GM23338 (cell line): ENCODE results near the gene ATAD3B. TPM values are rescaled to one million over a fixed set of nuclear protein-coding genes. Genes with fewer than 3 reads are reported as not detected.

ENCODE experiments used
- ATAC-seq: fragments of 200-7000 bp; cut with Tn5 transposase; 3 replicates; pipeline ENCODE4 v1.9.1; 2020
- DNase-seq: peaks from one replicate; pipeline ENCODE4 v3.0.0-alpha.2; 2015; ENCODE audit warnings: low spot score
- H2AFZ ChIP-seq: fragments of 200-600 bp; sonication (generic); 2 replicates; pipeline ENCODE4 v1.8.0; 2016; ENCODE audit warnings: antibody characterized with exemption, mild to moderate bottlenecking, moderate library complexity
- H3F3A ChIP-seq: fragments of 200-600 bp; sonication (generic); replicated peaks from 2 replicates; pipeline ENCODE4 v1.8.0; 2017; ENCODE audit warnings: antibody characterized with exemption, mixed run types, low read depth
- H3K27ac ChIP-seq: fragments of 200-600 bp; sonication (generic); 2 replicates; pipeline ENCODE4 v1.6.1; 2016; ENCODE audit warnings: low read depth
- H3K27me3 ChIP-seq: fragments of 200-600 bp; sonication (generic); 2 replicates; pipeline ENCODE4 v1.8.0; 2016; ENCODE audit warnings: mild to moderate bottlenecking, mixed run types, moderate library complexity; ENCODE audit not compliant: insufficient read depth
- H3K36me3 ChIP-seq: fragments of 200-600 bp; sonication (generic); 2 replicates; pipeline ENCODE4 v1.8.0; 2016; ENCODE audit warnings: mild to moderate bottlenecking; ENCODE audit not compliant: insufficient read depth
- H3K4me1 ChIP-seq: fragments of 200-600 bp; sonication (generic); 2 replicates; pipeline ENCODE4 v1.8.0; 2016; ENCODE audit warnings: mild to moderate bottlenecking, moderate library complexity; ENCODE audit not compliant: insufficient read depth
- H3K4me2 ChIP-seq: fragments of 200-600 bp; sonication (generic); 2 replicates; pipeline ENCODE4 v1.7.1; 2017; ENCODE audit warnings: mixed run types
- H3K4me3 ChIP-seq: fragments of 200-600 bp; sonication (generic); 2 replicates; pipeline ENCODE4 v1.6.1; 2016; ENCODE audit warnings: mixed run types
- H3K79me2 ChIP-seq: fragments of 200-600 bp; sonication (generic); replicated peaks from 2 replicates; pipeline ENCODE4 v1.8.0; 2017; ENCODE audit warnings: mild to moderate bottlenecking; ENCODE audit not compliant: insufficient read depth
- H3K9me2 ChIP-seq: fragments of 200-600 bp; sonication (generic); 2 replicates; pipeline ENCODE4 v1.8.0; 2017; ENCODE audit not compliant: insufficient read depth
- H4K20me1 ChIP-seq: fragments of 200-600 bp; sonication (generic); replicated peaks from 2 replicates; pipeline ENCODE4 v1.8.0; 2017; ENCODE audit warnings: mild to moderate bottlenecking; ENCODE audit not compliant: insufficient read depth
- H3K27ac Mint-ChIP-seq: 2 replicates; pipeline ENCODE4 v1.8.0; 2020; ENCODE audit warnings: inconsistent platforms, mild to moderate bottlenecking, moderate library complexity, mixed read lengths
- H3K27me3 Mint-ChIP-seq: 3 replicates; pipeline ENCODE4 v1.8.0; 2022; ENCODE audit warnings: low read depth, mild to moderate bottlenecking, moderate library complexity, mixed read lengths, inconsistent platforms; ENCODE audit not compliant: insufficient read depth, poor library complexity
- H3K36me3 Mint-ChIP-seq: 3 replicates; pipeline ENCODE4 v1.8.0; 2021; ENCODE audit warnings: low read depth, mild to moderate bottlenecking, inconsistent platforms, moderate library complexity, mixed read lengths
- H3K4me1 Mint-ChIP-seq: 3 replicates; pipeline ENCODE4 v1.8.0; 2020; ENCODE audit warnings: mild to moderate bottlenecking, inconsistent platforms, mixed read lengths
- H3K4me3 Mint-ChIP-seq: 3 replicates; pipeline ENCODE4 v1.8.0; 2021; ENCODE audit warnings: moderate library complexity, mild to moderate bottlenecking, inconsistent platforms, mixed read lengths
- H3K9me3 Mint-ChIP-seq: 3 replicates; pipeline ENCODE4 v1.8.0; 2020; ENCODE audit warnings: moderate library complexity, mild to moderate bottlenecking, inconsistent platforms, mixed read lengths
- CREB1 ChIP-seq: fragments of 250-450 bp; sonication (Bioruptor Pico); IDR thresholded peaks from 2 replicates; pipeline ENCODE4 v1.5.0; 2020; ENCODE audit warnings: low read depth, mild to moderate bottlenecking, moderate library complexity
- ETS1 ChIP-seq: IDR thresholded peaks from 2 replicates; pipeline ENCODE4 v1.6.1; 2016; ENCODE audit warnings: antibody characterized with exemption
- EZH2 ChIP-seq: fragments of 200-600 bp; sonication (generic); IDR thresholded peaks from one replicate; pipeline ENCODE4 v1.8.0; 2017; ENCODE audit warnings: antibody characterized with exemption, mild to moderate bottlenecking, low read depth; ENCODE audit not compliant: unreplicated experiment
- EZH2phosphoT487 ChIP-seq: fragments of 200-600 bp; sonication (generic); IDR thresholded peaks from one replicate; pipeline ENCODE4 v1.8.1; 2018; ENCODE audit warnings: antibody characterized with exemption; ENCODE audit not compliant: unreplicated experiment
- JUNB ChIP-seq: IDR thresholded peaks from one replicate; pipeline ENCODE4 v1.6.1; 2016; ENCODE audit warnings: antibody characterized with exemption; ENCODE audit not compliant: unreplicated experiment
- NANOG ChIP-seq: IDR thresholded peaks from 2 replicates; pipeline ENCODE4 v1.6.1; 2016; ENCODE audit warnings: antibody characterized with exemption, borderline replicate concordance
- POLR2AphosphoS5 ChIP-seq: IDR thresholded peaks from 2 replicates; pipeline ENCODE4 v1.6.1; 2016; ENCODE audit warnings: antibody characterized with exemption, low read depth
- STAT1 ChIP-seq: IDR thresholded peaks from one replicate; pipeline ENCODE4 v1.6.1; 2016; ENCODE audit warnings: antibody characterized with exemption; ENCODE audit not compliant: unreplicated experiment
- ZNF114 ChIP-seq: fragments of 250-450 bp; sonication (Bioruptor Pico); IDR thresholded peaks from 2 replicates; pipeline ENCODE4 v1.5.0; 2020; ENCODE audit warnings: mild to moderate bottlenecking, moderate library complexity
- ZNF331 ChIP-seq: fragments of 250-450 bp; sonication (Bioruptor Pico); IDR thresholded peaks from 2 replicates; pipeline ENCODE4 v1.5.0; 2020; ENCODE audit warnings: low read depth, mild to moderate bottlenecking, moderate library complexity
- polyA plus RNA-seq: library from polyadenylated mRNA; unstranded; fragments of >200 nt; fragmentation: Nextera tagmentation; extraction: Ambion mirVana; gene quantifications from 2 replicates; pipeline ENCODE4 v1.2.1, GENCODE V29; 2016
- total RNA-seq: library from RNA; depleted of rRNA; stranded (reverse); fragments of >200 nt; shearing (Covaris generic); gene quantifications from 2 replicates; pipeline ENCODE4 v1.2.3, GENCODE V29; 2014
- TF ChIP-seq, protein P1 (sequence below), 2 experiments: fragments of 200-600 bp in 1 of 2; sonication (generic) in 1 of 2; conservative IDR thresholded peaks; 2 replicates each; pipeline versions ENCODE4 v1.5.1 to v1.6.1; 2016 to 2017; ENCODE audit warnings: antibody characterized with exemption in 2 of 2, low read depth in 2 of 2, mild to moderate bottlenecking in 2 of 2, moderate library complexity in 1 of 2
- TF ChIP-seq, protein P2 (sequence below): fragments of 250-450 bp; sonication (Bioruptor Pico); IDR thresholded peaks from 2 replicates; pipeline ENCODE4 v1.5.0; 2020; ENCODE audit warnings: mild to moderate bottlenecking, moderate library complexity

ATAD3B gene
- total and polyA plus RNA-seq, 2 experiments from 2014 or later, result 37.8 to 63.4 TPM

- TF ChIP-seq EZH2 (no peak), ZNF114 (CRISPR knock-in tag) (no peak), POLR2AphosphoS5 (no peak), CREB1 (CRISPR knock-in tag) (no peak), ZNF331 (CRISPR knock-in tag) (no peak)
These were observed 55.7 kb downstream of the ATAD3B start (continued) for GRCh38 chr1:1527092-1527816.

- H3F3A ChIP-seq, result no peaks in the 10 kb centered on the region
- Mint-ChIP-seq H3K4me3 (no peak overlapping the region), H3K4me1 (no peaks in the 10 kb centered on the region), H3K36me3 (peaks cover 54% of the 10 kb centered on the region), H3K27me3 (peaks cover 6% of the 10 kb centered on the region), H3K9me3 (0 out of 3 replicates have a peak, but pooled peaks cover 8% of the 10 kb centered on the region), H3K27ac (no peak overlapping the region)
- no peak overlapping the region for H2AFZ ChIP-seq
- no peaks in the 10 kb centered on the region for H3K4me1 ChIP-seq
- no peaks in the 10 kb centered on the region for H3K27me3 ChIP-seq
- no peak overlapping the region for H3K4me2 ChIP-seq
- no peaks in the 10 kb centered on the region for H3K9me2 ChIP-seq
- no peak overlapping the region for H3K4me3 ChIP-seq
- H4K20me1 ChIP-seq, result no peaks in the 10 kb centered on the region; the same call in 1 of the 2 replicates
- H3K27ac ChIP-seq, result no peak overlapping the region
- DNase-seq, result no peak
- no peak for ATAC-seq
- no peaks in the 10 kb centered on the region for H3K79me2 ChIP-seq
- H3K36me3 ChIP-seq, result no peaks in the 10 kb centered on the region
- TF ChIP-seq EZH2phosphoT487, result no peak
- no peak for TF ChIP-seq ETS1
- no peak for TF ChIP-seq ZNF331 (CRISPR knock-in tag)
- TF ChIP-seq ZNF114 (CRISPR knock-in tag), result no peak
- no peak for TF ChIP-seq CREB1 (CRISPR knock-in tag)
- no peak for TF ChIP-seq NANOG
- no peak for TF ChIP-seq EZH2
- no peak for TF ChIP-seq JUNB
- TF ChIP-seq, protein P1, sequence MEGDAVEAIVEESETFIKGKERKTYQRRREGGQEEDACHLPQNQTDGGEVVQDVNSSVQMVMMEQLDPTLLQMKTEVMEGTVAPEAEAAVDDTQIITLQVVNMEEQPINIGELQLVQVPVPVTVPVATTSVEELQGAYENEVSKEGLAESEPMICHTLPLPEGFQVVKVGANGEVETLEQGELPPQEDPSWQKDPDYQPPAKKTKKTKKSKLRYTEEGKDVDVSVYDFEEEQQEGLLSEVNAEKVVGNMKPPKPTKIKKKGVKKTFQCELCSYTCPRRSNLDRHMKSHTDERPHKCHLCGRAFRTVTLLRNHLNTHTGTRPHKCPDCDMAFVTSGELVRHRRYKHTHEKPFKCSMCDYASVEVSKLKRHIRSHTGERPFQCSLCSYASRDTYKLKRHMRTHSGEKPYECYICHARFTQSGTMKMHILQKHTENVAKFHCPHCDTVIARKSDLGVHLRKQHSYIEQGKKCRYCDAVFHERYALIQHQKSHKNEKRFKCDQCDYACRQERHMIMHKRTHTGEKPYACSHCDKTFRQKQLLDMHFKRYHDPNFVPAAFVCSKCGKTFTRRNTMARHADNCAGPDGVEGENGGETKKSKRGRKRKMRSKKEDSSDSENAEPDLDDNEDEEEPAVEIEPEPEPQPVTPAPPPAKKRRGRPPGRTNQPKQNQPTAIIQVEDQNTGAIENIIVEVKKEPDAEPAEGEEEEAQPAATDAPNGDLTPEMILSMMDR (conservative IDR thresholded peaks at IDR 0.05; ENCODE audit: low read depth in 2 of 2), result no peak
- no peak for TF ChIP-seq POLR2AphosphoS5
- TF ChIP-seq, protein P2, sequence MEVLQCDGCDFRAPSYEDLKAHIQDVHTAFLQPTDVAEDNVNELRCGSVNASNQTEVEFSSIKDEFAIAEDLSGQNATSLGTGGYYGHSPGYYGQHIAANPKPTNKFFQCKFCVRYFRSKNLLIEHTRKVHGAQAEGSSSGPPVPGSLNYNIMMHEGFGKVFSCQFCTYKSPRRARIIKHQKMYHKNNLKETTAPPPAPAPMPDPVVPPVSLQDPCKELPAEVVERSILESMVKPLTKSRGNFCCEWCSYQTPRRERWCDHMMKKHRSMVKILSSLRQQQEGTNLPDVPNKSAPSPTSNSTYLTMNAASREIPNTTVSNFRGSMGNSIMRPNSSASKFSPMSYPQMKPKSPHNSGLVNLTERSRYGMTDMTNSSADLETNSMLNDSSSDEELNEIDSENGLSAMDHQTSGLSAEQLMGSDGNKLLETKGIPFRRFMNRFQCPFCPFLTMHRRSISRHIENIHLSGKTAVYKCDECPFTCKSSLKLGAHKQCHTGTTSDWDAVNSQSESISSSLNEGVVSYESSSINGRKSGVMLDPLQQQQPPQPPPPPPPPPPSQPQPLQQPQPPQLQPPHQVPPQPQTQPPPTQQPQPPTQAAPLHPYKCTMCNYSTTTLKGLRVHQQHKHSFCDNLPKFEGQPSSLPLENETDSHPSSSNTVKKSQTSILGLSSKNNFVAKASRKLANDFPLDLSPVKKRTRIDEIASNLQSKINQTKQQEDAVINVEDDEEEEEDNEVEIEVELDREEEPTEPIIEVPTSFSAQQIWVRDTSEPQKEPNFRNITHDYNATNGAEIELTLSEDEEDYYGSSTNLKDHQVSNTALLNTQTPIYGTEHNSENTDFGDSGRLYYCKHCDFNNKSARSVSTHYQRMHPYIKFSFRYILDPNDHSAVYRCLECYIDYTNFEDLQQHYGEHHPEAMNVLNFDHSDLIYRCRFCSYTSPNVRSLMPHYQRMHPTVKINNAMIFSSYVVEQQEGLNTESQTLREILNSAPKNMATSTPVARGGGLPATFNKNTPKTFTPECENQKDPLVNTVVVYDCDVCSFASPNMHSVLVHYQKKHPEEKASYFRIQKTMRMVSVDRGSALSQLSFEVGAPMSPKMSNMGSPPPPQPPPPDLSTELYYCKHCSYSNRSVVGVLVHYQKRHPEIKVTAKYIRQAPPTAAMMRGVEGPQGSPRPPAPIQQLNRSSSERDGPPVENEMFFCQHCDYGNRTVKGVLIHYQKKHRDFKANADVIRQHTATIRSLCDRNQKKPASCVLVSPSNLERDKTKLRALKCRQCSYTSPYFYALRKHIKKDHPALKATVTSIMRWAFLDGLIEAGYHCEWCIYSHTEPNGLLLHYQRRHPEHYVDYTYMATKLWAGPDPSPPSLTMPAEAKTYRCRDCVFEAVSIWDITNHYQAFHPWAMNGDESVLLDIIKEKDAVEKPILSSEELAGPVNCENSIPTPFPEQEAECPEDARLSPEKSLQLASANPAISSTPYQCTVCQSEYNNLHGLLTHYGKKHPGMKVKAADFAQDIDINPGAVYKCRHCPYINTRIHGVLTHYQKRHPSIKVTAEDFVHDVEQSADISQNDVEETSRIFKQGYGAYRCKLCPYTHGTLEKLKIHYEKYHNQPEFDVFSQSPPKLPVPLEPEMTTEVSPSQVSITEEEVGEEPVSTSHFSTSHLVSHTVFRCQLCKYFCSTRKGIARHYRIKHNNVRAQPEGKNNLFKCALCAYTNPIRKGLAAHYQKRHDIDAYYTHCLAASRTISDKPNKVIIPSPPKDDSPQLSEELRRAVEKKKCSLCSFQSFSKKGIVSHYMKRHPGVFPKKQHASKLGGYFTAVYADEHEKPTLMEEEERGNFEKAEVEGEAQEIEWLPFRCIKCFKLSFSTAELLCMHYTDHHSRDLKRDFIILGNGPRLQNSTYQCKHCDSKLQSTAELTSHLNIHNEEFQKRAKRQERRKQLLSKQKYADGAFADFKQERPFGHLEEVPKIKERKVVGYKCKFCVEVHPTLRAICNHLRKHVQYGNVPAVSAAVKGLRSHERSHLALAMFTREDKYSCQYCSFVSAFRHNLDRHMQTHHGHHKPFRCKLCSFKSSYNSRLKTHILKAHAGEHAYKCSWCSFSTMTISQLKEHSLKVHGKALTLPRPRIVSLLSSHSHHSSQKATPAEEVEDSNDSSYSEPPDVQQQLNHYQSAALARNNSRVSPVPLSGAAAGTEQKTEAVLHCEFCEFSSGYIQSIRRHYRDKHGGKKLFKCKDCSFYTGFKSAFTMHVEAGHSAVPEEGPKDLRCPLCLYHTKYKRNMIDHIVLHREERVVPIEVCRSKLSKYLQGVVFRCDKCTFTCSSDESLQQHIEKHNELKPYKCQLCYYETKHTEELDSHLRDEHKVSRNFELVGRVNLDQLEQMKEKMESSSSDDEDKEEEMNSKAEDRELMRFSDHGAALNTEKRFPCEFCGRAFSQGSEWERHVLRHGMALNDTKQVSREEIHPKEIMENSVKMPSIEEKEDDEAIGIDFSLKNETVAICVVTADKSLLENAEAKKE (CRISPR knock-in tag), result no peak
- TF ChIP-seq STAT1, result no peak
These were observed 57.0 kb downstream of the ATAD3B start for GRCh38 chr1:1528301-1529267.
